A549 (cell line): ENCODE results near the gene SRMS. TPM values are rescaled to one million over a fixed set of nuclear protein-coding genes. Genes with fewer than 3 reads are reported as not detected.

Experiments
- ATAC-seq, 2 experiments: fragments of 200-7000 bp in 1 of 2; fragments of >200 bp in 1 of 2; cut with Nextera tagmentation in 1 of 2; cut with Tn5 transposase in 1 of 2; 3 replicates each; pipeline versions ENCODE4 v1.8.0 to v1.9.1; 2018 to 2020; ENCODE audit warnings: mild to moderate bottlenecking in 1 of 2, moderate library complexity in 1 of 2
- CTCF ChIA-PET: fragments of 300-600 bp; sonication (Branson Sonifier 250); formaldehyde crosslinking; extraction: SDS; loops from one replicate; lab custom pipeline; 2021; ENCODE audit warnings: antibody characterized with exemption, inconsistent platforms; lab: Yijun Ruan, JAX
- POLR2A ChIA-PET: fragments of 350-600 bp; formaldehyde crosslinking; extraction: SDS; loops from one replicate; lab custom pipeline; 2021; ENCODE audit warnings: antibody characterized with exemption, inconsistent platforms; lab: Yijun Ruan, JAX
- DNase-seq, 2 experiments: peaks; one replicate each; pipeline versions ENCODE4 v3.0.0 to v3.0.0-alpha.2; 2011 to 2016; ENCODE audit warnings: low read depth in 1 of 2, low spot score in 1 of 2
- FAIRE-seq: peaks from 2 replicates; lab custom pipeline; 2011; peaks lifted over from hg19 to GRCh38; lab: Jason Lieb, UNC
- H3K27ac ChIP-seq, 2 experiments: fragments of >200 bp; sonication (Bioruptor Twin); formaldehyde crosslinking; 3 replicates each; pipeline ENCODE4 v1.5.1; 2016 to 2017
- H3K4me1 ChIP-seq: fragments of >200 bp; sonication (Bioruptor Twin); formaldehyde crosslinking; 3 replicates; pipeline ENCODE4 v1.6.1; 2016
- H3K4me2 ChIP-seq: fragments of >200 bp; sonication (Bioruptor Twin); formaldehyde crosslinking; 3 replicates; pipeline ENCODE4 v1.6.1; 2016
- H3K4me3 ChIP-seq: fragments of >200 bp; sonication (Bioruptor Twin); formaldehyde crosslinking; 3 replicates; pipeline ENCODE4 v1.5.1; 2016
- H3K9me3 ChIP-seq: fragments of >200 bp; sonication (Bioruptor Twin); formaldehyde crosslinking; 3 replicates; pipeline ENCODE4 v1.6.1; 2016
- CBX2 ChIP-seq: fragments of 200-600 bp; sonication (generic); IDR thresholded peaks from 2 replicates; pipeline ENCODE4 v1.6.1; 2016; ENCODE audit warnings: low read depth, mild to moderate bottlenecking, borderline replicate concordance
- E2F6 ChIP-seq: IDR thresholded peaks from 2 replicates; pipeline ENCODE4 v1.6.1; 2012; ENCODE audit warnings: low read depth, borderline replicate concordance
- EHMT2 ChIP-seq: fragments of 200-600 bp; sonication (generic); IDR thresholded peaks from 2 replicates; pipeline ENCODE4 v1.6.1; 2016; ENCODE audit warnings: antibody characterized with exemption, low read depth, mild to moderate bottlenecking, moderate library complexity
- ELK1 ChIP-seq: fragments of 150-350 bp; IDR thresholded peaks from 2 replicates; pipeline ENCODE4 v1.6.1; 2014; ENCODE audit warnings: low read depth, mild to moderate bottlenecking, low read length
- FOSL2 ChIP-seq, 2 experiments: fragments of 450-650 bp in 1 of 2; fragments of >200 bp in 1 of 2; sonication (Bioruptor Twin) in 1 of 2; formaldehyde crosslinking; IDR thresholded peaks; 2 replicates each; pipeline versions ENCODE4 v1.5.0 to v1.6.1; 2016 to 2020; ENCODE audit warnings: mild to moderate bottlenecking in 1 of 2, moderate library complexity in 1 of 2
- GATA3 ChIP-seq: IDR thresholded peaks from 2 replicates; pipeline ENCODE4 v1.6.1; 2012; ENCODE audit warnings: borderline replicate concordance
- HDAC2 ChIP-seq: fragments of 200-600 bp; sonication (generic); IDR thresholded peaks from 2 replicates; pipeline ENCODE4 v1.6.1; 2016
- HEYL ChIP-seq: fragments of 250-450 bp; sonication (Bioruptor Pico); IDR thresholded peaks from 2 replicates; pipeline ENCODE4 v1.8.0; 2021; ENCODE audit warnings: mild to moderate bottlenecking, moderate library complexity
- HMGXB4 ChIP-seq: fragments of 250-450 bp; sonication (Bioruptor Pico); IDR thresholded peaks from 2 replicates; pipeline ENCODE4 v1.5.0; 2021; ENCODE audit warnings: mild to moderate bottlenecking, moderate library complexity, borderline replicate concordance
- HOXA7 ChIP-seq: fragments of 250-450 bp; sonication (Bioruptor Pico); IDR thresholded peaks from 2 replicates; pipeline ENCODE4 v1.5.0; 2020; ENCODE audit warnings: mild to moderate bottlenecking, moderate library complexity
- HOXB13 ChIP-seq: fragments of 250-450 bp; sonication (Bioruptor Pico); IDR thresholded peaks from 2 replicates; pipeline ENCODE4 v1.5.0; 2020; ENCODE audit warnings: low read depth, mild to moderate bottlenecking, moderate library complexity
- JUN ChIP-seq, 2 experiments: fragments of >200 bp; sonication (Bioruptor Twin); formaldehyde crosslinking; IDR thresholded peaks; 2 replicates in 1 of 2; 3 replicates in 1 of 2; pipeline ENCODE4 v1.6.1; 2016 to 2017
- KDM1A ChIP-seq: fragments of 200-600 bp; sonication (generic); IDR thresholded peaks from 2 replicates; pipeline ENCODE4 v1.6.1; 2016; ENCODE audit warnings: low read depth, mild to moderate bottlenecking
- MAZ ChIP-seq: fragments of 150-350 bp; IDR thresholded peaks from 2 replicates; pipeline ENCODE4 v1.6.1; 2014; ENCODE audit warnings: antibody characterized with exemption, low read depth, low read length, borderline replicate concordance
- MYC ChIP-seq: IDR thresholded peaks from 2 replicates; pipeline ENCODE4 v1.6.1; 2012; ENCODE audit warnings: mild to moderate bottlenecking, inconsistent platforms, low read length, improper control_type of control experiment, borderline replicate concordance
- NFE2L2 ChIP-seq: fragments of 150-350 bp; conservative IDR thresholded peaks from 2 replicates; pipeline ENCODE4 v1.6.1; 2014; ENCODE audit warnings: low read length
- NPAS2 ChIP-seq: fragments of 250-450 bp; sonication (Bioruptor Pico); IDR thresholded peaks from 2 replicates; pipeline ENCODE4 v1.8.0; 2022; ENCODE audit warnings: mild to moderate bottlenecking, moderate library complexity, borderline replicate concordance
- PBX3 ChIP-seq: IDR thresholded peaks from 2 replicates; pipeline ENCODE4 v1.6.1; 2012
- PHF8 ChIP-seq: fragments of 200-600 bp; sonication (generic); IDR thresholded peaks from 2 replicates; pipeline ENCODE4 v1.6.1; 2016; ENCODE audit warnings: low read depth, mild to moderate bottlenecking, antibody characterized with exemption, moderate library complexity, borderline replicate concordance
- RARB ChIP-seq: fragments of 250-450 bp; sonication (Bioruptor Pico); IDR thresholded peaks from 2 replicates; pipeline ENCODE4 v1.8.0; 2021; ENCODE audit warnings: mild to moderate bottlenecking, moderate library complexity
- TFCP2L1 ChIP-seq: fragments of 250-450 bp; sonication (Bioruptor Pico); IDR thresholded peaks from 2 replicates; pipeline ENCODE4 v1.5.0; 2021; ENCODE audit warnings: mild to moderate bottlenecking
- TP53 ChIP-seq: fragments of 250-450 bp; sonication (Bioruptor Pico); IDR thresholded peaks from 2 replicates; pipeline ENCODE4 v1.5.0; 2021; ENCODE audit warnings: mild to moderate bottlenecking, moderate library complexity
- ZC3H11A ChIP-seq: fragments of 450-650 bp; IDR thresholded peaks from 2 replicates; pipeline ENCODE4 v1.6.1; 2014; ENCODE audit warnings: antibody characterized with exemption, mild to moderate bottlenecking
- WGBS: methylation state at CpG from one replicate; pipeline ENCODE4 v1.1.6; 2017; ENCODE audit errors: missing lambda C conversion rate; 5-methylcytosine and 5-hydroxymethylcytosine counted together
- polyA plus RNA-seq, 4 experiments: library from polyadenylated mRNA; depleted of rRNA in 3 of 4; stranded (reverse); fragments of >200 nt; fragmentation: RNase III in 1 of 4; extraction: RNeasy Plus Mini Kit Qiagen cat#74134 plus additional on column Dnase treatment in 1 of 4; gene quantifications; 2 replicates in 3 of 4; 3 replicates in 1 of 4; pipeline ENCODE4 v1.2.3, GENCODE V29; 2011 to 2017

Gene SRMS
- polyA plus RNA-seq, 2 of the 4 experiments (the other 2 are of a cell fraction), result not detected

- WGBS, result 59% methylated on average over 24 of the region's 35 CpGs
- TF ChIP-seq GATA3, result no peak
- TF ChIP-seq PBX3, result no peak
- no peak for TF ChIP-seq HDAC2
- no peak for TF ChIP-seq FOSL2 (IDR thresholded peaks at IDR 0.05)
- 0 out of 2 replicates have a peak, but pooled peaks have one; percentile 21 for TF ChIP-seq FOSL2 (CRISPR knock-in tag; IDR thresholded peaks at IDR 0.05)
- TF ChIP-seq HOXB13, result no peak
- no peak for TF ChIP-seq NFE2L2
- ChIA-PET CTCF (interaction anchor here (0.7 to 6.8 kb wide), 24 partner anchors 7 to 584 kb away, joined by 3 to 93 read pairs (median 12); partner anchors contain the start of genes FNDC11, GMEB2, PPDPF and TPD52L2), POLR2A (interaction anchor here (1.4 to 4.9 kb wide), 4 partner anchors 15 to 444 kb away, joined by 4 to 62 read pairs (median 10); partner anchors contain the start of genes GMEB2, PPDPF, PRPF6 and TPD52L2)
- Histone ChIP-seq H3K4me3 (peak overlapping the region; percentile 59), H3K4me1 (peaks cover 18% of the 10 kb centered on the region), H3K4me2 (peak overlapping the region; percentile 94), H3K27ac (peak overlapping the region; percentile 93 to 97), H3K9me3 (no peaks in the 10 kb centered on the region)
- FAIRE-seq (no peak), ATAC-seq (no peak), DNase-seq (peak; percentile 56 to 58)
Measured at GRCh38 chr20:63536241-63536977, 11.1 kb downstream of the SRMS start.

- no peak for ATAC-seq
- ChIA-PET CTCF (interaction anchor here (1.1 to 6.8 kb wide), 4 partner anchors 13 to 445 kb away, joined by 3 to 50 read pairs (median 42); partner anchors contain the start of gene PPDPF), POLR2A (interaction anchor here (1.0 to 4.9 kb wide), 2 partner anchors 10 to 13 kb away, joined by 3 to 62 read pairs; partner anchors contain the start of gene PPDPF)
- Histone ChIP-seq H3K4me3 (no peak overlapping the region), H3K27ac (no peak overlapping the region), H3K9me3 (no peaks in the 10 kb centered on the region), H3K4me1 (peaks cover 18% of the 10 kb centered on the region), H3K4me2 (no peak overlapping the region)
- 88% methylated on average over 39 of the region's 49 CpGs for WGBS
- TF ChIP-seq E2F6, result no peak
- no peak for TF ChIP-seq TP53 (CRISPR knock-in tag)
- no peak for FAIRE-seq
- DNase-seq, result no peak
Measured at GRCh38 chr20:63534831-63535651, 12.5 kb downstream of the SRMS start.

- Histone ChIP-seq H3K4me1 (peaks cover 18% of the 10 kb centered on the region), H3K4me3 (no peak overlapping the region), H3K4me2 (no peak overlapping the region), H3K27ac (no peak overlapping the region), H3K9me3 (no peaks in the 10 kb centered on the region)
- DNase-seq (no peak), ATAC-seq (no peak), FAIRE-seq (no peak)
- WGBS, result 76% methylated on average over 9 of the region's 12 CpGs
- POLR2A ChIA-PET, result interaction anchor here (4.9 kb wide), 1 partner anchor 13 kb away, joined by 62 read pairs; the partner anchor contains the start of gene PPDPF
- CTCF ChIA-PET, result interaction anchor here (1.1 to 6.8 kb wide), 2 partner anchors 37 to 446 kb away, joined by 3 to 50 read pairs; no protein-coding TSS in a partner anchor
- no peak for TF ChIP-seq HOXA7 (CRISPR knock-in tag)
- no peak for TF ChIP-seq RARB (CRISPR knock-in tag)
- TF ChIP-seq ZC3H11A, result no peak
- TF ChIP-seq ELK1, result no peak
- no peak for TF ChIP-seq NPAS2 (CRISPR knock-in tag)
- no peak for TF ChIP-seq FOSL2 (IDR thresholded peaks at IDR 0.05)
- no peak for TF ChIP-seq FOSL2 (CRISPR knock-in tag; IDR thresholded peaks at IDR 0.05)
- TF ChIP-seq JUN (IDR thresholded peaks at IDR 0.05), result no peak
- TF ChIP-seq HEYL (CRISPR knock-in tag), result no peak
- no peak for TF ChIP-seq CBX2
- TF ChIP-seq EHMT2, result no peak
- TF ChIP-seq HMGXB4, result no peak
- no peak for TF ChIP-seq TFCP2L1 (CRISPR knock-in tag)
- no peak for TF ChIP-seq MYC
- no peak for TF ChIP-seq MAZ
- no peak for TF ChIP-seq HOXB13
- TF ChIP-seq E2F6, result no peak
- TF ChIP-seq KDM1A, result no peak
- TF ChIP-seq PHF8, result no peak
Measured at GRCh38 chr20:63534427-63534830, 13.1 kb downstream of the SRMS start.
